GM18505 (cell line): ENCODE data around the gene EXOC6B.

Experiments
- ATAC-seq: cut with Tn5 transposase; IDR thresholded peaks from one replicate; pipeline ENCODE4 v1.9.1; 2021; ENCODE audit not compliant: unreplicated experiment
- POLR2A ChIP-seq: IDR thresholded peaks from 4 replicates; pipeline ENCODE4 v1.6.1; 2011; ENCODE audit warnings: borderline replicate concordance; ENCODE audit not compliant: insufficient read depth, insufficient read length; ENCODE audit errors: extremely low read depth

Gene EXOC6B

DNA sequence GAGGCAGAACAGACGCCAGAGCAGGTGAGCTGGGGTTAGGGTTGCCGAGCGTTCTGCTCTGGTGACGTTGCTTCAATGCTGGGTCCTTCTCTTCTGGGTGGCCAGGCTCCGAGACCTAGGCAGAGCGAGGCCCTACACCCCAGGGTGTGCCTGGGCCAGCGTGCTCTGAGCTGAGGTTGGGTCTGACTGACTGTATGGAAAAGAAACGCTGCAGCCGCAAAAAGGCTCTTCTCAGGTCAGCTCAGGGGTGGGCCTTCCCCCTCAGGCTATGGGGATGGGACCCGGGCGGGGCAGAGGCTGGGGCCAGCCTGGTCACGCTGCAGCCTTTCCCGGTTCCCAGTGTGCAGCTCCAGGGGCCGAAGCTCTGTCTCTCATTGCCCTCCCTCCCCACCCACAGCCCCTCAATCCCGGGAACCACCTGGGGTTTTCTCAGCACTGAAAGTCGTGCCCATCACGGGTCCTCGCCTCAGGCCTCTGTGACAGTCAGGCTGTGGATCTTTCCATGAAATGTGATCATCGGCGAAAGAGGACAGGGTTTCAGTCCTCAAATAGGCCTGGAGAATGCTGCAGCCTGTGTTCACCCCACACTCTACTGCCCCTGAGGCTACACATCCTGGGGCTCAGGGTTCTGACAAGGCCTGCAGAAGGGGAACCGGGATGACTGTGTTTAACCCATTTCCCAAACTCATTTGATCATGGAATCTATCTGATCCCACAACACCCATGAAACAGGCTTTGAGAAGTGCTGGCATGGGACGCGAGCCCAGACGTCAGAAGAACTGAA is 697.6 kb downstream of the EXOC6B start:
- ATAC-seq: no peak
- TF ChIP-seq POLR2A: no peak

DNA sequence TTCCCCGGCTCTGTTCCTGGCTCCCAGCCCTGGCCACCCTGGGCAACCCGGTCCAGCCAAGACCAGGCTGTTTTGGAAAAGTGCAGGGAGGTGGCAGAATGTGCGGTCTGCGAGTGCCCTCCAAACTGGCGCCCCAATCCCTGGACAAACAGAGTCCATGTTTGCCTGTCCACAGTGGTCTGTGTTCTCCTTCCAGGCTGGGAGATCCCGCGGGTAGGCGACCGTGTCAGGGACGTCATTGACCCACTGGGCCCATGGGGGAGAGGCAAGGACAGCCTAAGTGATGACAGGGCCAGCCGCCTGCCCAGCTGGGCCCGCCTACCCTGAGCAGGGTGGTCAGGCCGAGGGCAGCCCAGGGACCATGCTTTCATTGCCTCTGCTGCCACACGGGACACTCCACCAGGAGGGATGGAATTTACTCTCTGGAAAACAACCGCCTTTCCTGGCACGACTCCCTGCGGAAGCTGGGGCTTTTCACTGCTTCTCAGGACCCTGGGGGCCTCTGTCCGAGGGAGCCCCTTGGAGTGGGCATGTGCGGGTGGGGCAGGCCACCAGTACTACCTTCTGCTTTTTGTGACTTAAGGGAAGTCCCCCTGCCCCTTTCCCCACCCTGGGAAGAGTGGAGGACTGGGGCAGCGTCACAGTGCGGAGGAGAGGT is 698.3 kb downstream of the EXOC6B start:
- TF ChIP-seq POLR2A: no peak
- ATAC-seq: no peak

DNA sequence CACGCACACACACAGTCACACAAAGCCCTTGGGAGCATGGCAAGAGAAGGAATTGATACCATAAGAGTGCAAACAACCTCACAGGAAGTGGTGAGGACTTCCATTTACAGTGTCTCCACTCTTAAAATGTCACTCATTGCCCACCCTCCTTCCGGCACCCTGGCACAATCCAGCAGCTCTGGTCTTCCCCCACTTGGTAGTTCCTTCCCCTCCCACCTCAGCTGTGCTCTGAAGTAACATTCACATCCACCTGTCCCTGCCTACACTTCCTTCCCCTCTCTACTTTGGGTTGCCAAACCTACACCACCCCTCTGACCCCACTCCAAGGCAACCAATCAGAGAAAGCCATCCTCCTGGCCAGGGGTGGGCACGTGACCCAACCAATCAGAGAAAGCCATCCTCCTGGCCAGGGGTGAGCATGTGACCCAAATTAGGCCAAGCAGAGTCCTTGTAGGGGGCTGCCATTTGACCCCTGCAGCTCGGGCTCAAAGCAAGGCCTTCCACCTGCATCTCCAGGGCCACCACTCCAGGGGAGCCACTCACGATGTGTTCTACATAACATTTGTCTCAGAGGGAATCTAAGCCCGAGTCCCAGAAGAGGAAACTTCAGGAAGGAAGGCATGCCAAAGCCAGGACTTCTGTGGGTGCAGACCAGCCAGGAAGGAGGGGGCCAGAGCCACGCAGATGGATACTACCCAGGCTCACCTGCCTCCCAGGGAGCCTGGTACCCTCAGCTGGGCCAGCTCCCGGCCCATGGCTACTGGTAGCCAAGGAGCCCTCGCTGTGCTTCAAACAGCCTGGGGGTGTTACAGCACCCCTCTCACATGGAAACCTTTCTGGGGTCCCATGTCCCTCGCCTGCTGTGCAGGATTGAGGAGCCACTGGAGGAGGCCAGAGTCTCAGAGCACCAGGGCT is 699.4 kb downstream of the EXOC6B start:
- TF ChIP-seq POLR2A: no peak
- ATAC-seq: no peak
